Activated CD4-positive, alpha-beta T cell treated with anti-CD3 and anti-CD28 coated beads for 36 hours (primary cell): ENCODE data around the gene RDH13. TPM values are rescaled to one million over a fixed set of nuclear protein-coding genes. Genes with fewer than 3 reads are reported as not detected.

Experiments used
- ATAC-seq: fragments of 200-7000 bp; cut with Tn5 transposase; one replicate; pipeline ENCODE4 v1.10.0; 2021; ENCODE audit warnings: mild to moderate bottlenecking, moderate library complexity
- CTCF ChIA-PET: fragments of 350-600 bp; sonication (Branson Sonifier 250); formaldehyde crosslinking; loops from one replicate; lab custom pipeline; 2021; ENCODE audit warnings: antibody characterized with exemption; lab: Charles Lee
- POLR2A ChIA-PET: fragments of 350-600 bp; sonication (Branson Sonifier 250); formaldehyde crosslinking; loops from one replicate; lab custom pipeline; 2021; ENCODE audit warnings: antibody characterized with exemption, inconsistent platforms; lab: Charles Lee
- DNase-seq: peaks from one replicate; pipeline ENCODE4 v3.0.0-alpha.2; 2020
- H3K27ac Mint-ChIP-seq: one replicate; pipeline ENCODE4 v1.8.0; 2021; ENCODE audit warnings: mixed read lengths
- H3K27me3 Mint-ChIP-seq: one replicate; pipeline ENCODE4 v1.8.0; 2021; ENCODE audit warnings: mixed read lengths
- H3K36me3 Mint-ChIP-seq: one replicate; pipeline ENCODE4 v1.8.0; 2021; ENCODE audit warnings: low read depth, mixed read lengths
- H3K4me1 Mint-ChIP-seq: one replicate; pipeline ENCODE4 v1.8.0; 2021; ENCODE audit warnings: mixed read lengths
- H3K4me3 Mint-ChIP-seq: one replicate; pipeline ENCODE4 v1.8.0; 2021; ENCODE audit warnings: mild to moderate bottlenecking, moderate library complexity, mixed read lengths
- H3K9me3 Mint-ChIP-seq: one replicate; pipeline ENCODE4 v1.8.0; 2021; ENCODE audit warnings: low read depth, mixed read lengths
- intact Hi-C, 2 experiments: fragments of 100-400 bp; cut with DNase I in 1 of 2; cut with micrococcal nuclease in 1 of 2; formaldehyde crosslinking; loops; one replicate each; pipeline versions ENCODE4 v1.14.2 to v1.15.1; 2022 to 2024; cut with DNase I, micrococcal nuclease
- total RNA-seq, 2 experiments: library from RNA; stranded (reverse); gene quantifications; one replicate each; pipeline ENCODE4 v1.2.3, GENCODE V29; 2021

The RDH13 gene
- total RNA-seq, 2 experiments from 2014 or later, result 11.9 to 12.8 TPM

- Mint-ChIP-seq H3K36me3 (peaks cover 11% of the 10 kb centered on the region), H3K4me3 (no peak overlapping the region), H3K4me1 (peaks cover 33% of the 10 kb centered on the region), H3K9me3 (peaks cover 2% of the 10 kb centered on the region), H3K27me3 (peaks cover 56% of the 10 kb centered on the region), H3K27ac (no peak overlapping the region)
- POLR2A ChIA-PET, result no interaction called here
- CTCF ChIA-PET, result no interaction called here
- DNase-seq, result no peak
- no peak for ATAC-seq
- intact Hi-C loops, result loop anchor here in 1 of 2 experiments (5.0 kb wide), 1 partner anchor 79 kb away; no protein-coding TSS in a partner anchor
Measured at GRCh38 chr19:55083004-55083850, 20.3 kb upstream of the RDH13 start.

GRCh38 chr19:55082020-55082851, 19.3 kb upstream of the RDH13 start:
- peaks cover 2% of the 10 kb centered on the region for H3K9me3 Mint-ChIP-seq
- H3K4me1 Mint-ChIP-seq, result peaks cover 23% of the 10 kb centered on the region
- ChIA-PET POLR2A (no interaction called here), CTCF (no interaction called here)
- H3K4me3 Mint-ChIP-seq, result peak overlapping the region; percentile 69
- DNase-seq (peak; percentile 74), ATAC-seq (peak; percentile 17)
- H3K27ac Mint-ChIP-seq, result no peak overlapping the region
- peaks cover 49% of the 10 kb centered on the region for H3K27me3 Mint-ChIP-seq
- peaks cover 3% of the 10 kb centered on the region for H3K36me3 Mint-ChIP-seq
- intact Hi-C loops, result loop anchor here in 1 of 2 experiments (5.0 kb wide), 1 partner anchor 80 kb away; no protein-coding TSS in a partner anchor

GRCh38 chr19:55081770-55082019, 18.7 kb upstream of the RDH13 start:
- DNase-seq (no peak), ATAC-seq (no peak)
- Mint-ChIP-seq H3K36me3 (peaks cover 2% of the 10 kb centered on the region), H3K4me1 (peaks cover 22% of the 10 kb centered on the region), H3K4me3 (peak overlapping the region; percentile 69), H3K27me3 (peaks cover 54% of the 10 kb centered on the region), H3K27ac (no peak overlapping the region), H3K9me3 (peaks cover 2% of the 10 kb centered on the region)
- POLR2A ChIA-PET, result no interaction called here
- intact Hi-C loops, result loop anchor here (1.0 to 5.0 kb wide), 13 partner anchors 18 to 1233 kb away; partner anchors contain the start of genes RDH13 (in 2 of the 2), FIZ1 (in 1 of the 2), HSPBP1 (in 1 of the 2) and ISOC2 (in 1 of the 2)
- CTCF ChIA-PET, result interaction anchor here (0.6 kb wide), 1 partner anchor 1174 kb away, joined by 3 read pairs; no protein-coding TSS in a partner anchor

GRCh38 chr19:55080968-55081769, 18.2 kb upstream of the RDH13 start:
- Mint-ChIP-seq H3K27ac (peak overlapping the region; percentile 31), H3K9me3 (peaks cover 2% of the 10 kb centered on the region), H3K27me3 (peaks cover 56% of the 10 kb centered on the region), H3K36me3 (peaks cover 2% of the 10 kb centered on the region), H3K4me3 (peak overlapping the region; percentile 69), H3K4me1 (peaks cover 22% of the 10 kb centered on the region)
- CTCF ChIA-PET, result interaction anchor here (0.6 kb wide), 1 partner anchor 1174 kb away, joined by 3 read pairs; no protein-coding TSS in a partner anchor
- POLR2A ChIA-PET, result interaction anchor here (1.2 kb wide), 1 partner anchor 18 kb away, joined by 4 read pairs; the partner anchor contains the start of gene RDH13
- ATAC-seq (peak; percentile 71), DNase-seq (peak; percentile 95)
- intact Hi-C loops, result loop anchor here (1.0 to 5.0 kb wide), 13 partner anchors 18 to 1234 kb away; partner anchors contain the start of genes RDH13 (in 2 of the 2), FIZ1 (in 1 of the 2), HSPBP1 (in 1 of the 2) and ISOC2 (in 1 of the 2)

GRCh38 chr19:55080121-55080967, 17.4 kb upstream of the RDH13 start:
- Mint-ChIP-seq H3K4me3 (peak overlapping the region; percentile 69), H3K27me3 (peaks cover 49% of the 10 kb centered on the region), H3K36me3 (peaks cover 2% of the 10 kb centered on the region), H3K27ac (peak overlapping the region; percentile 76), H3K4me1 (peaks cover 22% of the 10 kb centered on the region), H3K9me3 (peaks cover 2% of the 10 kb centered on the region)
- ChIA-PET POLR2A (interaction anchor here (1.2 kb wide), 1 partner anchor 18 kb away, joined by 4 read pairs; the partner anchor contains the start of gene RDH13), CTCF (interaction anchor here (0.6 kb wide), 1 partner anchor 660 kb away, joined by 3 read pairs; no protein-coding TSS in a partner anchor)
- intact Hi-C loops, result loop anchor here (2.0 to 5.0 kb wide), 7 partner anchors 18 to 1234 kb away; partner anchors contain the start of genes FIZ1 (in 1 of the 2), PPP6R1 (in 1 of the 2), RDH13 (in 1 of the 2) and TSEN34 (in 1 of the 2)
- ATAC-seq, result peak; percentile 83
- peak; percentile 90 for DNase-seq

GRCh38 chr19:55079400-55080038, 16.6 kb upstream of the RDH13 start:
- H3K9me3 Mint-ChIP-seq, result peaks cover 2% of the 10 kb centered on the region
- H3K4me1 Mint-ChIP-seq, result peaks cover 22% of the 10 kb centered on the region
- peak overlapping the region; percentile 69 for H3K4me3 Mint-ChIP-seq
- intact Hi-C loops, result loop anchor here (2.0 to 5.0 kb wide), 7 partner anchors 17 to 1235 kb away; partner anchors contain the start of genes FIZ1 (in 1 of the 2), PPP6R1 (in 1 of the 2), RDH13 (in 1 of the 2) and TSEN34 (in 1 of the 2)
- peaks cover 2% of the 10 kb centered on the region for H3K36me3 Mint-ChIP-seq
- peaks cover 49% of the 10 kb centered on the region for H3K27me3 Mint-ChIP-seq
- ChIA-PET POLR2A (no interaction called here), CTCF (interaction anchor here (0.7 to 1.1 kb wide), 2 partner anchors 8 to 9 kb away, joined by 3 to 4 read pairs; no protein-coding TSS in a partner anchor)
- H3K27ac Mint-ChIP-seq, result no peak overlapping the region
- ATAC-seq (no peak), DNase-seq (no peak)

GRCh38 chr19:55078996-55079395, 16.0 kb upstream of the RDH13 start:
- ATAC-seq (no peak), DNase-seq (no peak)
- ChIA-PET POLR2A (no interaction called here), CTCF (interaction anchor here (0.7 to 1.1 kb wide), 2 partner anchors 8 to 10 kb away, joined by 3 to 4 read pairs; no protein-coding TSS in a partner anchor)
- peaks cover 48% of the 10 kb centered on the region for H3K27me3 Mint-ChIP-seq
- H3K27ac Mint-ChIP-seq, result no peak overlapping the region
- H3K4me3 Mint-ChIP-seq, result no peak overlapping the region
- H3K4me1 Mint-ChIP-seq, result peaks cover 22% of the 10 kb centered on the region
- H3K9me3 Mint-ChIP-seq, result peaks cover 2% of the 10 kb centered on the region
- intact Hi-C loops, result no loop called here
- H3K36me3 Mint-ChIP-seq, result peaks cover 2% of the 10 kb centered on the region

GRCh38 chr19:55077106-55077505, 14.2 kb upstream of the RDH13 start:
- intact Hi-C loops, result no loop called here
- Mint-ChIP-seq H3K9me3 (no peaks in the 10 kb centered on the region), H3K36me3 (peaks cover 2% of the 10 kb centered on the region), H3K4me3 (no peak overlapping the region), H3K27me3 (peaks cover 43% of the 10 kb centered on the region), H3K27ac (no peak overlapping the region), H3K4me1 (peaks cover 16% of the 10 kb centered on the region)
- no peak for DNase-seq
- ChIA-PET POLR2A (no interaction called here), CTCF (no interaction called here)
- ATAC-seq, result no peak

GRCh38 chr19:55076321-55076720, 13.4 kb upstream of the RDH13 start:
- H3K27me3 Mint-ChIP-seq, result peaks cover 43% of the 10 kb centered on the region
- peaks cover 2% of the 10 kb centered on the region for H3K36me3 Mint-ChIP-seq
- no peak for ATAC-seq
- intact Hi-C loops, result no loop called here
- H3K4me1 Mint-ChIP-seq, result peaks cover 16% of the 10 kb centered on the region
- H3K4me3 Mint-ChIP-seq, result no peak overlapping the region
- no peak for DNase-seq
- CTCF ChIA-PET, result no interaction called here
- H3K9me3 Mint-ChIP-seq, result no peaks in the 10 kb centered on the region
- POLR2A ChIA-PET, result no interaction called here
- H3K27ac Mint-ChIP-seq, result no peak overlapping the region
